Left kidney (tissue), 2 donors: ENCODE measurements around the gene PKP4. TPM values are rescaled to one million over a fixed set of nuclear protein-coding genes. Genes with fewer than 3 reads are reported as not detected.

Source experiments
- DNase-seq: peaks from one replicate; pipeline ENCODE4 v3.0.0-alpha.2; 2013
- polyA plus RNA-seq: library from polyadenylated mRNA; unstranded; fragments of 120-200 nt; gene quantifications from one replicate; pipeline ENCODE4 v1.2.1, GENCODE V29; 2013; ENCODE audit not compliant: insufficient read length

Gene PKP4
- polyA plus RNA-seq, 1 donor, result 200 TPM

GRCh38 chr2:158586491-158586890 lies 129.7 kb downstream of the PKP4 start:
- DNase-seq, result no peak

DNA sequence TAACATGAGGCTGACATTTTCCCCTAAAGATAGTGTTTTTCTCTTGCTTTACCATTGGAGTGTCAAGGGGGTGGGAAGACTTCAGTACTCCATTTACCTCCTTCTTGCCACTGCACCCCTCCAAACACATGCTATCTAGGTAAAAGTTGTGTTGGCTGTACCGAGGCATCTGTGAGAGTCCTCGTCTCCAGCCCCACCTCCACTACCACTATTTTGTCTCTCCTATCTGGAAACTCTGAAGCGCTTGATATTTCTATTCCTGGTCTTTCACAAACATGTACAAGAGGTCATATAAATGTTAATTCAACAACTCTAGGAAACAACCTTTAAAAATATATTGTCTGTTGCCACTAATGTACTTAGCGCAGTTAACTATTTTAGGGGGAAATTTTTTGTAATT lies 132.6 kb downstream of the PKP4 start:
- DNase-seq, result no peak

GRCh38 chr2:158598862-158599517 lies 142.2 kb downstream of the PKP4 start:
- no peak for DNase-seq

GRCh38 chr2:158599609-158600008 lies 142.9 kb downstream of the PKP4 start:
- no peak for DNase-seq

DNA sequence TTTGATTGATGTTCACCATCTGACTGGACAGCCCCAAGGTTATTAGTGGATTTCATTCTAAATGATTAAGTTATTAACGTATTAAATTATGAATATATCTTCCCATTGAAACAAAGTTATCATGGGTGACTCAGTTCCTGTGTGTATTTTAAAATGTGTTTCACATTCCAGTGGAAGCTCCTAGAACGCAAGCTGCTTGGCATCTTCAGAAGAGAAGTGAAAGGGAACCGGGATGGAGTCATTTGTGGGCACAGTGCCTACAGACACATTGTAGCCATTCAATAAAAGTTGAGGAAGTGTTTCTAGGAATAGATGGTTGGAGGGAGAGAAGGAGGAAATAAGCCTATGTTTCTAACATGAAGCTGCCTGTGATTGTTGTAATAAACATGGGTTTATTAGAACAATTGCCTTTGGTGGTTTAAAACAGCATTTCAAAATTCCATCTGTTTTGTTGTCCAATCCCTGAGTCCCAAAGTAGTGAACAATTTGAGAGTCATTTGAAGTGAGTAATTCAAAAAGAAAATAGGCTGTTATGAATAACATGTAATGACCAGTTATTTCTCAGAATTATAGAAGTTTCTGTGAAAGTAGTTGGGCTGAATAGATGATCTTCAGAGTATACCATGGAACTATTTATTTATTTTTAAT lies 143.5 kb downstream of the PKP4 start:
- no peak for DNase-seq

DNA sequence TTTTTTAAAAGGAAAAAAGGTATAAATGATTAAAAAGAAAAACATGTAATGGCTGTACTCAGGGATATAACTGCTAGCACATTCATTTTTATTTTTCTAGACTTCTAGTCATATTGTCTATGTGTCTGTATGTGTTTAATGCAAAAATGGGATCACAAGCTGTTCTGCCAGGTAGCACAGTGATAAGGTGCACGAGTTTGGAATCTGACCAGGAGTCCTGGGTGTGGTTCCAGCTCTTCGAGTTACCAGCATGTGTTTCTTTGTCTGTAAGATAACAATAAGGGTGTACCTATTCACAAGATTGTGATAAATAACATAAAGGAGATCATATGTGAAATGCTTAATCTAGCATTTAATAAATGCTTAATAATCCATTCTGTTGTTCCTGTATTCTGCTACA lies 145.3 kb downstream of the PKP4 start:
- DNase-seq, result no peak

DNA sequence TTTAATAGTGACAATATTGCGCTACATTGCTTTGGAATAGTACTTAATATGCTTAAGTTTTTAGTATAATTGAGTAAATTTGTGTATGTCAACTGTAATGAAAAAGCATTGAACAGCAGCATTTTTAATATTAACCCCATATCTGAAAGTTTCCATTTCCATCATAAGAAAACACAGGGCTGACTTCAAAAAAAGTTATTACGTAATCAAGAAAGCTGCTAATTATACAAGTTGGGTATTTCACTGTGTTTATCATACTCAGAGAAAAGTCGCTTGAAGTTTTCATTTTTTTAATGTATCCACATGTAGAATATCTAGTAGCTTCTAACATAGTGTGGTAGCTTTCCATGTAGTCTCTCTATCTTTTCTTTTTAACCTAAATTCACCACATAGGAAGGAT lies 146.5 kb downstream of the PKP4 start:
- DNase-seq, result no peak

GRCh38 chr2:158603986-158604385 lies 147.2 kb downstream of the PKP4 start:
- DNase-seq, result no peak

DNA sequence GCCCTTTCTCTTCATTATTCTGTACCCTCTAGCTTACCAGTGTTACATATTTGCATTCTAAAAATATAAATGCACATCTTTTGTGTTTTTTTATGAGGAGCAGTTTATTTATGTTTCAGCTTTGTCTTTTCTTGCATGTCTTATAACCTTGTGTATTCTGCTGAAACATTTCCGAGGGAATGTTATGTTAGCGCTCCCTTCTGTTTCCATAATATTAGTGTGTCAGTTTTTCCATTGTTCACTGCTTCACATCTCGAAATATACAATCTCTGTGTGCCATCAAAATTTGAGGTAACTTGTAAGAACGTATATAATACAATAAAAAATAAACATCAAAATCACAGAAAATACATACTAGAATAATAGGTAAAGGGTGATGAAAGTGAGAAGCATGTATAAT lies 153.3 kb downstream of the PKP4 start:
- no peak for DNase-seq

DNA sequence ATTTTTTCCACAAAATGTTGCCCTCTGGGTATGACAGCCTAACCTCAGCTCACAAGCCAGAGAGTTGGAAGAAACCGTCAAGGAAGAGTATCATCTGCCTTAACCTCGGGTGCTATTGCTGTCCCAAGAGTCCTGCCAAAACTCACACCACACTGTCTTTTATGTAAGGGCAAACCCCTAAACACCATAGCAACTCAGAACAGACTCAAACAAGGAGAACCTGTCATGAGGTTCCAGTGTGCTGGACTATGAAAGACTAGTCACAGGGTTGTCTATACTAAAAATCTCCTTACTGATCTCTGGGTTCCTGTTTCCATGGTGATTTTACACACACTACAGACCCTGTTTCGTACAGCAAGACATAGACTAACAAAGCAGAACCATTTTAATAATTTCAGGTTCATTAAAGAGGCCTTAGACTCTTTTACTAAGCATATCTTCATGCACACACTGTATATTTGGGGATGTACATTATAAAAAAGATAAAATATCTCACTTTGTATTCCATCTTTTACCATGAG lies 159.8 kb downstream of the PKP4 start:
- no peak for DNase-seq

DNA sequence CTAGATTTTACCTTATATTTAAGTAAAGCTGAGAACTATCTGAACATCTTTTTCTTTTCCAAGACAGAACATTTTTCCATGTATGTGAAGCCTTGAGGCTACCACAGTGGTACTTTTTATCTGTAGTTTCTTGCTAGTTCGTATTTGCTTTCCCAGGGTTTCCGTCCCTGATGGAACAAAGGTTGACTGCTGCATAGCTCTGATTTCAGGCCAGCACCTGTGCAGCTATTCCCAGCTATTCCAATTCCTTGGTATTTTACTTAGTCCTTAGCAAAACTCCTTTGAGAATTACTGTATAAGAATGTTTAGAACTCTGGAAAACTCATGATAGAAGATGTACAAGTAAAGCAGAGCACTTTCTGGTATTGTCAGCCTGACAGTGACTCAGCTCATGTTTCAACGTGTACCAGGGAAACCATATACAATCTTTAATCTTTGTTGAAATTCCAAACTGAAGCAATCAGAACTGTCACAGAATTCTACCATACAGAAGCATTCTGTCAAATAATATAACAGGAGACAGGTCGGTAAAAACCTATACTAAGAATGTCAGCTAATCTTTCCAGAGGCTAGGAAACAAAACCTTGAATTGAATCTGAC lies 162.2 kb downstream of the PKP4 start:
- no peak for DNase-seq

GRCh38 chr2:158619496-158619895 lies 162.7 kb downstream of the PKP4 start:
- no peak for DNase-seq

GRCh38 chr2:158620656-158621055 lies 163.9 kb downstream of the PKP4 start:
- no peak for DNase-seq

DNA sequence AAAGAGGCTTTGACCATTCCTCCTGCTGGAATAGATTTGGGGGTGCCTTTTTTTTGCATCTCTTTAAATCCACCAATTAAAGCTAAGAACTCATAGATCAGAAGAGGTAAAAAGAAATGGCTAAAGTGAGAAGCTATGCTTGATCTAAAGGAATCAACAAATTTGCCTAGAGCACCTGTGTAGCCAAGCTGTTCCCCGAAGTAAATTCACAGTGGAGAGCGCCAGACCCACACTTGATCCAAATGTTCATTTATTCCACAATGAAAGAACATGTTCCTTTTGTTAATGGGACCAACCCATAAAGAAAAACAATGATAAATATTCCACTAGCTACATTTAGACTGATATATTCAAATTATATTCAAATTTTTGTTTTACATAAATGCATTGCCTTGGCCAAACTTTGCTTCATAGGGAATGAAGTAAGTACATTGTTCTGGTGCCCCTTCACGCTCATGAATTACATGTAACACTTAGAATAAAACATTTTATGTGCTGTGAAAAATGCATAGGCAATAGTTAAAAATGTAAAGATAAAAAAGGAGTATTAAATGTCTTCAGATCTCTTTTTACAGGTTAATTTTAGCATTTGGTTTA lies 167.4 kb downstream of the PKP4 start:
- no peak for DNase-seq

DNA sequence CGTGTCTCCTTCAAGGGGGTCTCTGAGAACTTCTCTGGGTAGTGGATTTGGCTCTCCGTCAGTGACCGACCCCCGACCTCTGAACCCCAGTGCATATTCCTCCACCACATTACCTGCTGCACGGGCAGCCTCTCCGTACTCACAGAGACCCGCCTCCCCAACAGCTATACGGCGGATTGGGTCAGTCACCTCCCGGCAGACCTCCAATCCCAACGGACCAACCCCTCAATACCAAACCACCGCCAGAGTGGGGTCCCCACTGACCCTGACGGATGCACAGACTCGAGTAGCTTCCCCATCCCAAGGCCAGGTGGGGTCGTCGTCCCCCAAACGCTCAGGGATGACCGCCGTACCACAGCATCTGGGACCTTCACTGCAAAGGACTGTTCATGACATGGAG lies 168.2 kb downstream of the PKP4 start:
- DNase-seq, result no peak

- DNase-seq, result no peak
Measured at GRCh38 chr2:158629116-158629515, 172.4 kb downstream of the PKP4 start.

DNA sequence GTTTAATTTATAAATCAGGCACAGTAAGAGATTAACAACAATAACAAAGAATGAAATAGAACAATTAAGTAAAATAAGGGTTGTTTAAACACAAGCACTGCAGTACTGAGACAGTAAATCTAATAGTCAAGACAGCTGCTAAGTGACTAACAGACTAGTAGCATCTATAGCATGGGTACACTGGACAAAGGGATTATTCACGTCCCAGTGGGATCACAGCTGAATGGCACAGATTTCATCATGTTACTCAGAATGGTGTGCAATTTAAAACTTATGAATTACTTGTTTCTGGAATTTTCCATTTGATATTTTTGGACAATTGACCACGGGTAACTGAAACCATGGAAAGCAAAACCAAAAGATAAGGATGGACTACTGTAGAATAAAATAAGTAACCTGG lies 176.5 kb downstream of the PKP4 start:
- DNase-seq, result no peak

DNA sequence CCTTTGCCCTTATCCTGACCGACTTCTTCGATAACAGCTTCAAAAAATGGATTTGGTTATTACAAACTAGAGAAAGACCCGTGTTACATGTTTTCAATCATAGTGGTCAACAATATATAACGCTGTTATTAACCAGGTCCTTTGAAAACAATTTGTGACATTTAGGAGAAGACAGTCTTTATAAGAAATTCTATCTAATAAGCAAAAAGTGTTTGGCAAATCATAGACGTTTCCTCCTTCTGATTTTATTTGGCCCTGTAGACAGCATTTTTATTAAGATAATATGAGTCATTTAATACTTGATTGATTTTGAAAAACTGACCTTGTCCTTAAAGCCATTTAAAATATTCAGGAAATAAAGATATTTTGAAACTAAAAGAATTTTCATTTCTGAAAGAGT lies 177.9 kb downstream of the PKP4 start:
- no peak for DNase-seq

GRCh38 chr2:158635961-158636601 lies 179.3 kb downstream of the PKP4 start:
- DNase-seq, result no peak

DNA sequence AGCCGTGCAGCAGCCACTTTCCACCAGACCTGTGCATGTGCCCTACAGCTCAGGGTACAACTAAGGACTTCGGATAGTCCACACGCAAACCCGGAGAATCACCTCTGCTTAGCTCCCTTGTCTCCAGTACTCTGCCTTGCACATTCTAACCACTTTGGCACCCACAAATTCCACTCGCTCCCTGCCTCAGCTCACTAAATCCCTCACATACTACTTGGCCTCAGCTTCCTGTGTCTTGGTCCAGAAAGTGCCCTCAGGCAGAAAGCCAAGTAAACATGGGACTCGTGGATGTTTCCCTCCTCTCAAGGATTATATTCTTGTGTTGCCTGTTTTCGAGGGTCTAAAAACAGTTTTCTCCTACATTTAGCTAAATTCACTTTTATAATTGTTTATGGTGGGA lies 180.6 kb downstream of the PKP4 start:
- no peak for DNase-seq

- DNase-seq, result no peak
Measured at GRCh38 chr2:158644139-158644538, 187.4 kb downstream of the PKP4 start.

DNA sequence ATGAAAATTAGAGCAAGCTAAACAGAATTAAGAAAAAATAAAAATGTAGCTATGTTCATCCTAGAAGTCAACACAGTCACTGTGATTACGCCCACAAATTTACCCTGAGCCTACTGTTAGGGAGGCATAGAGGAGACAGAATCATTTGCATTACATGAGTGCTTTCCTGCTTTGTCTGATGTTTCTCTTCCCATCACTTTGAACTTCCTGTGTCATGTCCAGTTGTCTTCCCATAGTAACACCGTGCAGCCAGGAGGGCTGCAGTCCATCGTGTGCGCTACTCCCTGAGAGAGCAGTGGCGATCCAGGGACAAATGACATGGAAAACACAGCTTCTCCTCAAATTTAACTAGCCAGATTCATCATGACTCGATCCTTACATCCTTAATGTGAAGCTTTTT lies 188.5 kb downstream of the PKP4 start:
- no peak for DNase-seq
